HepG2 (cell line): ENCODE results near the gene HPCAL4. TPM values are rescaled to one million over a fixed set of nuclear protein-coding genes. Genes with fewer than 3 reads are reported as not detected.

Experiments
- AHR ChIP-seq: IDR thresholded peaks from 2 replicates; pipeline ENCODE4 v1.6.1; 2018; ENCODE audit warnings: missing genetic modification reagents, missing compliant biosample characterization
- CCAR2 ChIP-seq: fragments of 200-400 bp; formaldehyde crosslinking; optimal IDR thresholded peaks from 2 replicates; pipeline ENCODE3; 2018; ENCODE audit warnings: low read depth, mild to moderate bottlenecking, low read length, moderate library complexity
- CEBPG ChIP-seq: IDR thresholded peaks from 2 replicates; pipeline ENCODE4 v1.6.1; 2016
- CENPX ChIP-seq: sonication (generic); formaldehyde crosslinking; IDR thresholded peaks from 2 replicates; pipeline ENCODE4 v1.9.0; 2021; ENCODE audit warnings: mild to moderate bottlenecking, missing genetic modification reagents, moderate library complexity
- CREM ChIP-seq, 2 experiments: sonication (generic) in 1 of 2; formaldehyde crosslinking in 1 of 2; IDR thresholded peaks; 2 replicates each; pipeline versions ENCODE4 v1.4.0 to v1.6.1; 2016 to 2020; ENCODE audit warnings: antibody characterized with exemption in 1 of 2, mild to moderate bottlenecking in 1 of 2, missing genetic modification reagents in 1 of 2
- CSRNP2 ChIP-seq: sonication (generic); formaldehyde crosslinking; conservative IDR thresholded peaks from 2 replicates; pipeline ENCODE4 v1.8.0; 2022; ENCODE audit warnings: low read depth, missing genetic modification reagents
- GZF1 ChIP-seq: sonication (generic); formaldehyde crosslinking; IDR thresholded peaks from 2 replicates; pipeline ENCODE4 v1.5.1; 2020; ENCODE audit warnings: mild to moderate bottlenecking, missing genetic modification reagents
- HIVEP1 ChIP-seq: sonication (generic); formaldehyde crosslinking; IDR thresholded peaks from 2 replicates; pipeline ENCODE4 v1.4.0; 2020; ENCODE audit warnings: mild to moderate bottlenecking, missing genetic modification reagents
- IRF9 ChIP-seq: sonication (generic); formaldehyde crosslinking; IDR thresholded peaks from 2 replicates; pipeline ENCODE4 v1.8.0; 2022; ENCODE audit warnings: missing genetic modification reagents, mild to moderate bottlenecking, borderline replicate concordance
- KDM2A ChIP-seq: sonication (generic); formaldehyde crosslinking; IDR thresholded peaks from 2 replicates; pipeline ENCODE4 v1.4.0; 2020; ENCODE audit warnings: low read depth, missing genetic modification reagents, borderline replicate concordance
- SOX6 ChIP-seq, 2 experiments: fragments of 450-650 bp in 1 of 2; sonication (generic) in 1 of 2; formaldehyde crosslinking in 1 of 2; IDR thresholded peaks; 2 replicates each; pipeline versions ENCODE4 v1.4.0 to v1.6.1; 2017 to 2020; ENCODE audit warnings: antibody characterized with exemption in 1 of 2, mild to moderate bottlenecking in 1 of 2, missing genetic modification reagents in 1 of 2
- THAP8 ChIP-seq: sonication (generic); formaldehyde crosslinking; IDR thresholded peaks from 2 replicates; pipeline ENCODE4 v1.5.1; 2020; ENCODE audit warnings: missing genetic modification reagents, mild to moderate bottlenecking, borderline replicate concordance
- ZBTB49 ChIP-seq: sonication (generic); formaldehyde crosslinking; IDR thresholded peaks from 2 replicates; pipeline ENCODE4 v1.4.0; 2020; ENCODE audit warnings: missing genetic modification reagents, borderline replicate concordance
- ZKSCAN5 ChIP-seq: sonication (generic); formaldehyde crosslinking; IDR thresholded peaks from 2 replicates; pipeline ENCODE4 v1.5.1; 2020; ENCODE audit warnings: mild to moderate bottlenecking, missing genetic modification reagents
- ZMYM4 ChIP-seq: sonication (generic); formaldehyde crosslinking; IDR thresholded peaks from 2 replicates; pipeline ENCODE4 v1.8.1; 2023; ENCODE audit warnings: mild to moderate bottlenecking, missing genetic modification reagents
- ZNF644 ChIP-seq: IDR thresholded peaks from 2 replicates; pipeline ENCODE4 v1.6.1; 2016; ENCODE audit warnings: low read depth
- ZNF710 ChIP-seq: sonication (generic); formaldehyde crosslinking; IDR thresholded peaks from 2 replicates; pipeline ENCODE4 v1.5.0; 2020; ENCODE audit warnings: mild to moderate bottlenecking, missing genetic modification reagents, borderline replicate concordance
- ZNF777 ChIP-seq: sonication (generic); formaldehyde crosslinking; IDR thresholded peaks from 2 replicates; pipeline ENCODE4 v1.4.0; 2020; ENCODE audit warnings: missing genetic modification reagents
- ZNF780A ChIP-seq: sonication (generic); formaldehyde crosslinking; IDR thresholded peaks from 2 replicates; pipeline ENCODE4 v1.8.0; 2022; ENCODE audit warnings: mild to moderate bottlenecking, missing genetic modification reagents, moderate library complexity
- ZNF788 ChIP-seq: sonication (generic); formaldehyde crosslinking; IDR thresholded peaks from 2 replicates; pipeline ENCODE4 v1.5.0; 2020; ENCODE audit warnings: mild to moderate bottlenecking, missing genetic modification reagents, borderline replicate concordance
- polyA plus RNA-seq, 8 experiments: library from polyadenylated mRNA; depleted of rRNA in 3 of 8; stranded (reverse) in 7 of 8; unstranded in 1 of 8; fragments of >200 nt; fragmentation: Illumina TruSeq in 4 of 8; extraction: Trizol in 4 of 8; gene quantifications; 2 replicates each; pipeline versions ENCODE4 v1.2.1 to v1.2.3, GENCODE V29; 2011 to 2016; ENCODE audit warnings: low read depth in 4 of 8, missing spikeins in 1 of 8, mixed read lengths in 1 of 8; ENCODE audit not compliant: insufficient read depth in 1 of 8
- total RNA-seq, 5 experiments: library from RNA; depleted of rRNA; stranded (reverse); fragments of >200 nt; fragmentation: Illumina TruSeq; extraction: Trizol; gene quantifications; 2 replicates each; pipeline ENCODE4 v1.2.3, GENCODE V29; 2016; ENCODE audit warnings: low read depth in 1 of 5

Gene HPCAL4
- total and polyA plus RNA-seq, 2 of the 13 experiments (the other 11 are each of a cell fraction or from before 2014, with no cell fraction given) = not detected

- no peak for TF ChIP-seq IRF9 (CRISPR knock-in tag)
- TF ChIP-seq ZNF788 = no peak
- TF ChIP-seq KDM2A = 0 out of 2 replicates have a peak, but pooled peaks have one; percentile 30
- TF ChIP-seq AHR (CRISPR knock-in tag) = no peak
- TF ChIP-seq CREM (IDR thresholded peaks at IDR 0.05) = no peak
- TF ChIP-seq CREM (CRISPR knock-in tag; IDR thresholded peaks at IDR 0.05) = no peak
- no peak for TF ChIP-seq ZBTB49
- no peak for TF ChIP-seq ZNF780A (CRISPR knock-in tag)
- no peak for TF ChIP-seq ZNF710
- TF ChIP-seq ZKSCAN5 (CRISPR knock-in tag) = no peak
- no peak for TF ChIP-seq THAP8 (CRISPR knock-in tag)
- no peak for TF ChIP-seq CCAR2
- 0 out of 2 replicates have a peak, but pooled peaks have one; percentile 12 for TF ChIP-seq ZNF644 (CRISPR knock-in tag)
- TF ChIP-seq GZF1 = no peak
- TF ChIP-seq CSRNP2 (CRISPR knock-in tag) = no peak
- peak; percentile 58; the same call in 1 of the 2 replicates for TF ChIP-seq ZMYM4
- TF ChIP-seq ZNF777 = peak; percentile 99
- TF ChIP-seq CEBPG (CRISPR knock-in tag) = no peak
- TF ChIP-seq HIVEP1 (CRISPR knock-in tag) = no peak
- no peak for TF ChIP-seq SOX6 (IDR thresholded peaks at IDR 0.05)
- TF ChIP-seq SOX6 (CRISPR knock-in tag; IDR thresholded peaks at IDR 0.05) = no peak
- no peak for TF ChIP-seq CENPX
Observed at GRCh38 chr1:39639305-39640130, 51.7 kb downstream of the HPCAL4 start, which contains the start of gene HEYL (continued).
